Measurements from ENCODE around the gene KANSL1.
A peak's percentile ranks its signal among the peaks of the same experiment; 100 is the strongest.
"Not testable (repeated sequence)": the region's sequence is repeated elsewhere in the genome, so short reads cannot be mapped to it uniquely, and the experiment has no call there.

The KANSL1 gene

GRCh38 chr17:46020998-46021397 lies 172.2 kb downstream of the KANSL1 start:
- H3K4me3 ChIP-seq (replicated peaks; ENCODE audit: low read depth, low read length) = no peak overlapping the region
- DNase-seq (ENCODE audit: low read depth) = no peak
- TF ChIP-seq CTCF (IDR thresholded peaks at IDR 0.05; ENCODE audit: low read length, missing control alignments) = no peak

GRCh38 chr17:46020023-46020761 lies 173.0 kb downstream of the KANSL1 start:
- no peak for DNase-seq (ENCODE audit: low read depth)
- no peak overlapping the region for H3K4me3 ChIP-seq (replicated peaks; ENCODE audit: low read depth, low read length)
- no peak for TF ChIP-seq CTCF (IDR thresholded peaks at IDR 0.05; ENCODE audit: low read length, missing control alignments)

GRCh38 chr17:46019408-46019925 lies 173.8 kb downstream of the KANSL1 start:
- not testable (repeated sequence) for H3K4me3 ChIP-seq (replicated peaks; ENCODE audit: low read depth, low read length); DNase-seq (ENCODE audit: low read depth)

- DNase-seq (ENCODE audit: low read depth) = peak; percentile 25
- TF ChIP-seq CTCF (IDR thresholded peaks at IDR 0.05; ENCODE audit: low read length, missing control alignments) = no peak
- H3K4me3 ChIP-seq (replicated peaks; ENCODE audit: low read depth, low read length) = no peak overlapping the region
These were observed 179.6 kb downstream of the KANSL1 start for GRCh38 chr17:46013502-46014165.

GRCh38 chr17:46013127-46013501 lies 180.1 kb downstream of the KANSL1 start:
- no peak overlapping the region for H3K4me3 ChIP-seq (replicated peaks; ENCODE audit: low read depth, low read length)
- DNase-seq (ENCODE audit: low read depth) = no peak
- no peak for TF ChIP-seq CTCF (IDR thresholded peaks at IDR 0.05; ENCODE audit: low read length, missing control alignments)

GRCh38 chr17:46012506-46013079 lies 180.6 kb downstream of the KANSL1 start:
- no peak overlapping the region for H3K4me3 ChIP-seq (replicated peaks; ENCODE audit: low read depth, low read length)
- DNase-seq (ENCODE audit: low read depth) = no peak
- no peak for TF ChIP-seq CTCF (IDR thresholded peaks at IDR 0.05; ENCODE audit: low read length, missing control alignments)

GRCh38 chr17:46011711-46012505 lies 181.3 kb downstream of the KANSL1 start:
- TF ChIP-seq CTCF (IDR thresholded peaks at IDR 0.05; ENCODE audit: low read length, missing control alignments) = no peak
- H3K4me3 ChIP-seq (replicated peaks; ENCODE audit: low read depth, low read length) = no peak overlapping the region
- no peak for DNase-seq (ENCODE audit: low read depth)
